Brain pericyte (primary cell): Measurements from ENCODE around the gene DTX2.
"Not testable (repeated sequence)": the region's sequence is repeated elsewhere in the genome, so short reads cannot be mapped to it uniquely, and the experiment has no call there.

Experiments
- DNase-seq: peaks from one replicate; pipeline ENCODE4 v3.0.0-alpha.2; 2012; ENCODE audit warnings: low read depth, low spot score

Gene DTX2

GRCh38 chr7:76487969-76488368 is 26.5 kb downstream of the DTX2 start:
- DNase-seq: not testable (repeated sequence)

GRCh38 chr7:76492139-76492538 is 30.6 kb downstream of the DTX2 start:
- not testable (repeated sequence) for DNase-seq

DNA sequence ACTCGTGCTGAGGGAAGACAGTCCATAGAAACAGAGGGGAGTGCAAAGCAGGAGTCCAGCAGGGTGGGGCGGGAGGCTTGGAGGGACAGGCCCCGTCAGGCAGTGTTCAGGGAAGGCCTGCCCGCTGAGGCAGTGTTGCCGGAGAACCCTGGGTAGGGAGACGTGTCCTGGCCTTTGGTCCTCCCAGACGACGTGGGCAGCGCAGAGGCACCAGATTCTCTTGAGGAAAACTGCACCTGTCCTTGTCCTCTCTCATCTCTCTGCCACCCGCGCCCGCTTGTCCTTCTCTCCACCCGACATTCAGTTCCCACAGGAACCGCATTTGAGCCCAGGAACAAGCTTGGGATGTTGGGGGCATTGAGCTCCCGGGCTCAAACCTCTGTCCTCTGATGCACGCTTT is 34.2 kb downstream of the DTX2 start:
- not testable (repeated sequence) for DNase-seq

DNA sequence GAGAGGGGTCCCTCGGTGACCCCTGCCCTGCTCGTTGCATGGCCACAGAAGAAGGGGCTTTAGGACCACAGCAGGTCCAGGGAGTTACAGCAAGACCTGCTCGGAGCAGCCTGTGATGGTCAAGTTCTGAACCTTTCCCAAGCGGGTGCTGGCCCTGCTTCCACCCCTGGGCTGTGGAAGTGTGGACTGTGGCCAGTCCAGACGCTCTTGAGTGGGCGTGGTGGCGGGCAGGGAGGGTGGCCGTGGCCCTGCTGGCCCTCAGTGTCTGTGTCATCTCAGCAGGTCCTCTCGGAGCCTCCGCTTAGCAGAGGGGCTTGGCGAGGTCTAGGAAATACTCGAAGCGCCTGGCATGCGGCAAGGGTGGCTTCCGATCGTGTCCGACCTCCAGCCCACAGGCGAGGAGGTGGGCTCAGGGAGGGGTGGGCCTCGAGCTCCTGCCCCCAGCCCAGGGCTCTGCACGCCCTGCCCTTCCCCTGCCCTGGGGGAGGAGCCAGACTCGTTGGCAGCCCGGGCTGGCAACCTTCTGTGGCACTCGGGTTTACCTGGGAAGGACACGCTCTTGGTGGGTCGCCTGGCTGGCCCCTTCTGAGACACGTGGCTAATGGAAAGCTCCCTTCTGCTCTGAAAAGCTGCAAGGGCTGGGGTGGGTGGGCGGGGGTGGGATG is 36.5 kb downstream of the DTX2 start:
- not testable (repeated sequence) for DNase-seq

- DNase-seq: not testable (repeated sequence)
Observed at GRCh38 chr7:76498583-76499200, 37.2 kb downstream of the DTX2 start.

DNA sequence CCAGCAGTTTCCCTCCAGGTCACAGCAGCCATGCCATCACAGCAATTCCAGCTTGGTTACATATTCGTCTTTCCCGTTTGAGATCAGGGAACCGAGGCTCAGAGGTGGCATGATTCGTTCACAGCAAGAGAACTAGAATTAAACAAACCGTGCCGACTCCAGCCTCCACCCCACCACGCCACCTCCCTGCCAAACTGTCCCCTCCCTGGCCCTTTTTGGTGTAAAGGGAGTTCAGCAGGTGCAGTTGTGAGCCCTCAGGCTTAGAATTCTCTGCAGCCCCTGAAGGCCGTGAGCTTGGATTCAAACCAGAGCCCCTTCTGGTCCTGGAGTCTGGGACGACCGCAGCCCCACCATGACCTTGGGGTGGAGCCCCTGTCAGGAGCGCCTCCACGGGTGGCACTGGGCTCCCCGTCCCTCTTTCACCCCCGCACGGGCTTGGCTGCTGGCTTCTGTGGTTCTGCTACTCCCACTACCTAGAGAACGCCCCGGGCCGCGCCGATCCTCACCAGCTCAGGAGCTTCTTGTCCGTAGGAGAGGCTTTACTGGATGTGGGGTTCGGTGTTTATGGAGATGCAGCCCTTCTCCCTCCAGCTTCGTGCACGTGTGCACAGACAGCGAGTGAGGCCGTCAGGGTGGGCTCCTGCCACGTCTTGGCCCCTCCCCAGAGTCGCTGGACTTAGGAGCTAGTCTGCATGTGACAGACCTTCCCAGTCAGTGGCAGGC is 37.9 kb downstream of the DTX2 start:
- not testable (repeated sequence) for DNase-seq

- DNase-seq: not testable (repeated sequence)
Observed at GRCh38 chr7:76499924-76500241, 38.4 kb downstream of the DTX2 start.

GRCh38 chr7:76502224-76502623 is 40.7 kb downstream of the DTX2 start:
- DNase-seq: not testable (repeated sequence)

DNA sequence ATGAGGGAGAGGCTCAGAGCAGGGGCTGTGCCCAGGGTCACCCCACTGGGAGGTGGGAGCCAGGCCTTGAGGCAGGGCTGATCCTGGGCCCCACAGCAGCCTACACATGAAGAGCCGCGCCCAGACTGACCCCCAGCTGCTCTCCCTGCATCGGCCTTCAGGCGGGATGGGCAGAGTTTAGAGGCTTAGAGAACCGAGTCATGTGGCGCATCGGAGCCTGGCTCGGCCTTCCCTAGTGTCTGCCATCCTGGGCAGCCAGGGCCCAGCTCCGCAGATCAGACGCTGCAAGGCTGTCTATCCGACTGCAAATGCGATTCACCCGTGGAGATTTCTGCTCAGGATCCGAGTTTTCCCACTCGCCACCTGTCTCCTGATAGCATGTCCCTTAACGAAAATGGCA is 41.3 kb downstream of the DTX2 start:
- DNase-seq: not testable (repeated sequence)

- DNase-seq: not testable (repeated sequence)
Observed at GRCh38 chr7:76503244-76503643, 41.7 kb downstream of the DTX2 start.

- DNase-seq: not testable (repeated sequence)
Observed at GRCh38 chr7:76504351-76505167, 43.0 kb downstream of the DTX2 start.

- DNase-seq: no peak
Observed at GRCh38 chr7:76505168-76506080, 43.9 kb downstream of the DTX2 start.

- no peak for DNase-seq
Observed at GRCh38 chr7:76506081-76506440, 44.6 kb downstream of the DTX2 start.

- DNase-seq: not testable (repeated sequence)
Observed at GRCh38 chr7:76506643-76507042, 45.1 kb downstream of the DTX2 start.

GRCh38 chr7:76507723-76508406 is 46.4 kb downstream of the DTX2 start:
- no peak for DNase-seq

GRCh38 chr7:76509931-76510877 is 48.7 kb downstream of the DTX2 start, which contains the start of gene UPK3B:
UPK3B (plus strand) TSS chr7:76510552; CDS start chr7:76510653, 101 bp downstream.
- DNase-seq: no peak

GRCh38 chr7:76511200-76511910 is 49.8 kb downstream of the DTX2 start:
- DNase-seq: not testable (repeated sequence)
